Natural killer cell (primary cell): Measurements from ENCODE around the gene FARS2. TPM values are rescaled to one million over a fixed set of nuclear protein-coding genes. Genes with fewer than 3 reads are reported as not detected.

ENCODE experiments used
- ATAC-seq, 3 donors: fragments of 150-1000 bp in 2 of 3; fragments of 200-7000 bp in 1 of 3; cut with Tn5 transposase; 1 replicate in 1 of 3; 2 replicates in 2 of 3; pipeline ENCODE4 v1.10.0; 2021; ENCODE audit warnings: mild to moderate bottlenecking in 2 of 3, moderate library complexity in 2 of 3
- DNase-seq, 2 donors: peaks; one replicate each; pipeline versions ENCODE4 v3.0.0 to v3.0.0-alpha.2; 2013 to 2021; ENCODE audit warnings: mixed read lengths in 1 of 2
- H3K27ac ChIP-seq: one replicate; pipeline ENCODE4 v1.5.1; 2013; ENCODE audit warnings: mild to moderate bottlenecking, low read length
- H3K27me3 ChIP-seq: one replicate; pipeline ENCODE4 v1.6.1; 2013; ENCODE audit warnings: low read length; ENCODE audit not compliant: control insufficient read depth, insufficient read depth
- H3K36me3 ChIP-seq: one replicate; pipeline ENCODE4 v1.6.1; 2013; ENCODE audit warnings: low read length; ENCODE audit not compliant: control insufficient read depth, insufficient read depth
- H3K4me1 ChIP-seq: one replicate; pipeline ENCODE4 v1.6.1; 2013; ENCODE audit warnings: low read length; ENCODE audit not compliant: control insufficient read depth, insufficient read depth
- H3K4me3 ChIP-seq: one replicate; pipeline ENCODE4 v1.5.1; 2013; ENCODE audit warnings: low read length
- H3K9me3 ChIP-seq: one replicate; pipeline ENCODE4 v1.6.1; 2013; ENCODE audit warnings: low read length; ENCODE audit not compliant: control insufficient read depth, insufficient read depth
- H3K27ac Mint-ChIP-seq, 2 donors: one replicate each; pipeline ENCODE4 v1.8.0; 2022; ENCODE audit warnings: mild to moderate bottlenecking in 2 of 2, mixed read lengths in 2 of 2, moderate library complexity in 1 of 2
- H3K27me3 Mint-ChIP-seq, 2 donors: one replicate each; pipeline ENCODE4 v1.8.0; 2022; ENCODE audit warnings: low read depth in 2 of 2, mixed read lengths in 2 of 2
- H3K36me3 Mint-ChIP-seq: one replicate; pipeline ENCODE4 v1.8.0; 2022; ENCODE audit warnings: mixed read lengths
- H3K4me1 Mint-ChIP-seq, 2 donors: one replicate each; pipeline ENCODE4 v1.8.0; 2022; ENCODE audit warnings: mixed read lengths in 2 of 2
- H3K4me3 Mint-ChIP-seq: one replicate; pipeline ENCODE4 v1.8.0; 2022; ENCODE audit warnings: mild to moderate bottlenecking, moderate library complexity, mixed read lengths
- H3K9me3 Mint-ChIP-seq, 2 donors: one replicate each; pipeline ENCODE4 v1.8.0; 2022; ENCODE audit warnings: mixed read lengths in 2 of 2
- CTCF ChIP-seq: fragments of 200-600 bp; IDR thresholded peaks from one replicate; pipeline ENCODE4 v1.8.0; 2022; ENCODE audit warnings: antibody characterized with exemption
- WGBS: methylation state at CpG from one replicate; pipeline ENCODE4 v1.1.7; 2013; ENCODE audit warnings: missing lambda C conversion rate; ENCODE audit not compliant: insufficient coverage; 5-methylcytosine and 5-hydroxymethylcytosine counted together
- intact Hi-C: fragments of 100-400 bp; cut with micrococcal nuclease; formaldehyde crosslinking; loops from one replicate; pipeline ENCODE4 v1.14.2; 2022
- total RNA-seq, 4 donors: library from RNA; stranded (reverse); fragments of 120-200 nt in 1 of 4; gene quantifications; one replicate each; pipeline versions ENCODE4 v1.2.3 to v1.2.4, GENCODE V29; 2013 to 2022

Gene FARS2
- total RNA-seq, 3 donors from 2014 or later (not counting 1 experiment from before 2014, with no cell fraction given) = 15.3 to 24.8 (median 22.7) TPM

- no peak overlapping the region for H3K27ac Mint-ChIP-seq
- H3K9me3 Mint-ChIP-seq = no peaks in the 10 kb centered on the region
- no peak overlapping the region for H3K4me3 ChIP-seq
- H3K4me1 ChIP-seq = no peaks in the 10 kb centered on the region
- no peak overlapping the region for H3K27ac ChIP-seq
- H3K36me3 ChIP-seq = no peaks in the 10 kb centered on the region
- H3K4me1 Mint-ChIP-seq = peaks cover 7 to 16% of the 10 kb centered on the region in 2 donors
- no peak for TF ChIP-seq CTCF
- ATAC-seq = no peak
- intact Hi-C loops = no loop called here
- no peak for DNase-seq
- H3K36me3 Mint-ChIP-seq = no peaks in the 10 kb centered on the region
- H3K9me3 ChIP-seq = no peaks in the 10 kb centered on the region
- H3K27me3 Mint-ChIP-seq = no peaks in the 10 kb centered on the region
- WGBS = 93% methylated on average over 3 of the region's 3 CpGs
- no peaks in the 10 kb centered on the region for H3K27me3 ChIP-seq
- H3K4me3 Mint-ChIP-seq = no peak overlapping the region
Measured at GRCh38 chr6:5482619-5483018, 221.3 kb downstream of the FARS2 start.

GRCh38 chr6:5484692-5485091 is 223.4 kb downstream of the FARS2 start:
- Histone ChIP-seq H3K36me3 (no peaks in the 10 kb centered on the region), H3K27me3 (no peaks in the 10 kb centered on the region), H3K4me3 (no peak overlapping the region), H3K4me1 (no peaks in the 10 kb centered on the region), H3K27ac (no peak overlapping the region), H3K9me3 (no peaks in the 10 kb centered on the region)
- H3K36me3 Mint-ChIP-seq = no peaks in the 10 kb centered on the region
- no peak overlapping the region for H3K27ac Mint-ChIP-seq
- peaks cover 7 to 16% of the 10 kb centered on the region in 2 donors for H3K4me1 Mint-ChIP-seq
- DNase-seq = no peak
- WGBS = 99% methylated on average over 3 of the region's 3 CpGs
- intact Hi-C loops = no loop called here
- no peaks in the 10 kb centered on the region for H3K9me3 Mint-ChIP-seq
- no peak overlapping the region for H3K4me3 Mint-ChIP-seq
- no peaks in the 10 kb centered on the region for H3K27me3 Mint-ChIP-seq
- TF ChIP-seq CTCF = no peak
- ATAC-seq = no peak

- Histone ChIP-seq H3K4me3 (no peak overlapping the region), H3K4me1 (no peaks in the 10 kb centered on the region), H3K27ac (no peak overlapping the region), H3K27me3 (no peaks in the 10 kb centered on the region), H3K36me3 (no peaks in the 10 kb centered on the region), H3K9me3 (no peaks in the 10 kb centered on the region)
- no peaks in the 10 kb centered on the region for H3K9me3 Mint-ChIP-seq
- no peak overlapping the region for H3K4me3 Mint-ChIP-seq
- H3K27me3 Mint-ChIP-seq = no peaks in the 10 kb centered on the region
- no peaks in the 10 kb centered on the region for H3K36me3 Mint-ChIP-seq
- TF ChIP-seq CTCF = no peak
- H3K4me1 Mint-ChIP-seq = peaks cover under 1 to 9% of the 10 kb centered on the region in 2 donors
- H3K27ac Mint-ChIP-seq = no peak overlapping the region
- ATAC-seq (no peak), DNase-seq (no peak)
- intact Hi-C loops = no loop called here
- WGBS = 37% methylated on average over 2 of the region's 2 CpGs
Measured at GRCh38 chr6:5486214-5486613, 224.9 kb downstream of the FARS2 start.

GRCh38 chr6:5490501-5491069 is 229.3 kb downstream of the FARS2 start:
- H3K9me3 Mint-ChIP-seq = no peaks in the 10 kb centered on the region
- 100% methylated on average over 1 of the region's 1 CpG for whole genome bisulfite sequencing
- H3K4me3 ChIP-seq = no peak overlapping the region
- H3K36me3 Mint-ChIP-seq = no peaks in the 10 kb centered on the region
- DNase-seq (no peak), ATAC-seq (no peak)
- no peak for TF ChIP-seq CTCF
- no peaks in the 10 kb centered on the region for H3K36me3 ChIP-seq
- H3K27ac ChIP-seq = no peak overlapping the region
- H3K27me3 Mint-ChIP-seq = peaks cover 0 to 3% of the 10 kb centered on the region in 2 donors
- H3K4me3 Mint-ChIP-seq = no peak overlapping the region
- H3K27me3 ChIP-seq = no peaks in the 10 kb centered on the region
- no peaks in the 10 kb centered on the region for H3K9me3 ChIP-seq
- H3K4me1 ChIP-seq = no peaks in the 10 kb centered on the region
- intact Hi-C loops = no loop called here
- peaks cover 4 to 5% of the 10 kb centered on the region in 2 donors for H3K4me1 Mint-ChIP-seq
- H3K27ac Mint-ChIP-seq = no peak overlapping the region
